MM.1S (cell line): Measurements from ENCODE around the gene TTC39C.

Experiments used
- DNase-seq: peaks from one replicate; pipeline ENCODE4 v3.0.0-alpha.2; 2015
- H2AFZ ChIP-seq: fragments of 300-600 bp; sonication (generic); 2 replicates; pipeline ENCODE4 v1.6.0; 2016; ENCODE audit warnings: antibody characterized with exemption, low read length
- H3F3A ChIP-seq: fragments of 300-600 bp; sonication (generic); 2 replicates; pipeline ENCODE4 v1.6.1; 2016; ENCODE audit warnings: mild to moderate bottlenecking, antibody characterized with exemption, low read length, moderate library complexity, mixed read lengths; ENCODE audit not compliant: insufficient read depth
- H3K27ac ChIP-seq: fragments of 300-600 bp; sonication (generic); 2 replicates; pipeline ENCODE4 v1.5.1; 2016; ENCODE audit warnings: mild to moderate bottlenecking, low read length
- H3K27me3 ChIP-seq: fragments of 300-600 bp; sonication (generic); replicated peaks from 2 replicates; pipeline ENCODE4 v1.6.0; 2016; ENCODE audit warnings: low read length; ENCODE audit not compliant: insufficient read depth
- H3K36me3 ChIP-seq: fragments of 300-600 bp; sonication (generic); replicated peaks from 2 replicates; pipeline ENCODE4 v1.6.1; 2016; ENCODE audit warnings: mild to moderate bottlenecking, low read length, mixed read lengths; ENCODE audit not compliant: insufficient read depth
- H3K4me1 ChIP-seq: fragments of 300-600 bp; sonication (generic); 2 replicates; pipeline ENCODE4 v1.6.1; 2016; ENCODE audit warnings: low read length, mixed read lengths
- H3K4me2 ChIP-seq: fragments of 300-600 bp; sonication (generic); 2 replicates; pipeline ENCODE4 v1.6.0; 2016; ENCODE audit warnings: low read depth, low read length
- H3K4me3 ChIP-seq: fragments of 300-600 bp; sonication (generic); 2 replicates; pipeline ENCODE4 v1.5.1; 2016; ENCODE audit warnings: low read length, mixed read lengths
- H3K79me2 ChIP-seq: fragments of 300-600 bp; sonication (generic); 2 replicates; pipeline ENCODE4 v1.6.1; 2016; ENCODE audit warnings: mixed run types, low read length, mixed read lengths
- H3K9ac ChIP-seq: fragments of 300-600 bp; sonication (generic); 2 replicates; pipeline ENCODE4 v1.6.1; 2016; ENCODE audit warnings: low read length, mixed read lengths
- H3K9me2 ChIP-seq: fragments of 300-600 bp; sonication (generic); replicated peaks from 2 replicates; pipeline ENCODE4 v1.6.1; 2016; ENCODE audit warnings: mild to moderate bottlenecking, low read length, mixed read lengths; ENCODE audit not compliant: insufficient read depth
- H3K9me3 ChIP-seq: fragments of 300-600 bp; sonication (generic); replicated peaks from 2 replicates; pipeline ENCODE4 v1.6.1; 2016; ENCODE audit warnings: mild to moderate bottlenecking, low read length, mixed read lengths; ENCODE audit not compliant: insufficient read depth
- H4K20me1 ChIP-seq: fragments of 300-600 bp; sonication (generic); 2 replicates; pipeline ENCODE4 v1.6.1; 2016; ENCODE audit warnings: mild to moderate bottlenecking, low read length, moderate library complexity, mixed read lengths; ENCODE audit not compliant: insufficient read depth
- EZH2 ChIP-seq: fragments of 300-600 bp; sonication (generic); optimal IDR thresholded peaks from 2 replicates; pipeline ENCODE3; 2017; ENCODE audit warnings: low read depth, mild to moderate bottlenecking, antibody characterized with exemption, low read length, mixed read lengths
- EZH2phosphoT487 ChIP-seq: fragments of 300-600 bp; sonication (generic); IDR thresholded peaks from 2 replicates; pipeline ENCODE4 v1.6.1; 2018; ENCODE audit warnings: antibody characterized with exemption, low read length
- TF ChIP-seq, protein P1 (sequence below): fragments of 300-600 bp; sonication (generic); IDR thresholded peaks from 2 replicates; pipeline ENCODE4 v1.5.1; 2016; ENCODE audit warnings: antibody characterized with exemption, low read length, mixed read lengths

Gene TTC39C

DNA sequence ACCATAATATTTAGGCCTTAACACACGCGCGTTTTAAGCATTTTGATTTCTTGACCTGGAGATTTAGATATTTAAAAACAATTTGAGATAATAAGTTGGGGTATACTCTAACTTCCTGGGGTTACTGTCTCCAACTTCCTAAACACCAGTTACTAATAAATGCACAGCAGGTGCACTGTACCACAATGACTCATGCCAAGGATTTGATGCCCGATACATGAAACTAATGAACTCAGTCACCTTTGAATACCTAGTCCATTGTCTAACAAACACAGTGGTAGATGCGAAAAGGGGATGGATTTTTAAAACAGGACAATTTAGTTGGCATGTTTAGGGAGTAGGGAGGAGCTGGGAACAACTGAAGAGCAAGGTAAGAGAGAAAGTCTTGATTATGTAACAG is 145.5 kb downstream of the TTC39C start:
- no peaks in the 10 kb centered on the region for H3K4me1 ChIP-seq
- H3K9me2 ChIP-seq = no peaks in the 10 kb centered on the region
- TF ChIP-seq, protein P1, sequence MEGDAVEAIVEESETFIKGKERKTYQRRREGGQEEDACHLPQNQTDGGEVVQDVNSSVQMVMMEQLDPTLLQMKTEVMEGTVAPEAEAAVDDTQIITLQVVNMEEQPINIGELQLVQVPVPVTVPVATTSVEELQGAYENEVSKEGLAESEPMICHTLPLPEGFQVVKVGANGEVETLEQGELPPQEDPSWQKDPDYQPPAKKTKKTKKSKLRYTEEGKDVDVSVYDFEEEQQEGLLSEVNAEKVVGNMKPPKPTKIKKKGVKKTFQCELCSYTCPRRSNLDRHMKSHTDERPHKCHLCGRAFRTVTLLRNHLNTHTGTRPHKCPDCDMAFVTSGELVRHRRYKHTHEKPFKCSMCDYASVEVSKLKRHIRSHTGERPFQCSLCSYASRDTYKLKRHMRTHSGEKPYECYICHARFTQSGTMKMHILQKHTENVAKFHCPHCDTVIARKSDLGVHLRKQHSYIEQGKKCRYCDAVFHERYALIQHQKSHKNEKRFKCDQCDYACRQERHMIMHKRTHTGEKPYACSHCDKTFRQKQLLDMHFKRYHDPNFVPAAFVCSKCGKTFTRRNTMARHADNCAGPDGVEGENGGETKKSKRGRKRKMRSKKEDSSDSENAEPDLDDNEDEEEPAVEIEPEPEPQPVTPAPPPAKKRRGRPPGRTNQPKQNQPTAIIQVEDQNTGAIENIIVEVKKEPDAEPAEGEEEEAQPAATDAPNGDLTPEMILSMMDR = no peak
- TF ChIP-seq EZH2 (no peak), EZH2phosphoT487 (no peak)
- no peaks in the 10 kb centered on the region for H3K79me2 ChIP-seq
- no peak overlapping the region for H3K27ac ChIP-seq
- no peaks in the 10 kb centered on the region for H3K36me3 ChIP-seq
- H3K9ac ChIP-seq = no peak overlapping the region
- H3K9me3 ChIP-seq = no peaks in the 10 kb centered on the region
- H4K20me1 ChIP-seq = no peaks in the 10 kb centered on the region
- H3F3A ChIP-seq = no peaks in the 10 kb centered on the region
- H3K4me2 ChIP-seq = no peak overlapping the region
- H3K4me3 ChIP-seq = no peak overlapping the region
- H2AFZ ChIP-seq = no peak overlapping the region
- no peaks in the 10 kb centered on the region for H3K27me3 ChIP-seq
- no peak for DNase-seq

DNA sequence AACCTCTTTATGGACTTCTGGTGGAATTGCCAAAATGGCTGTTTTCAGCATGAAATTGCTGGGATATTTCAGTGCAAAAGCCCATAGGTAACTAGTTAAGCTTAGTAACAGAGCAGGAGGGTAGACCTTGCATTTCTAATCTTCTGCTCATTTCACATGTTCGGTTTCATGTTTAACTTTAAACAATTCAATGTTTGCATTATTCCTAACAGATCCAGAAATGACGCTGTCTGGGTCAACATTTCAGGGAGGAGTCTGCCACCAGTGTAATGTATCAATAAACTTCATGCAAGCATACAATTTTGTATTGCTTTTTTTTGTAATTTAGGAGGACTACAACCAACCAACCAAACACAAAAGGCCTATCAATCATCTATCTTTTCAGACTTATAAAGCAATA is 146.8 kb downstream of the TTC39C start:
- DNase-seq = no peak
- Histone ChIP-seq H3K4me2 (no peak overlapping the region), H3K9me2 (no peaks in the 10 kb centered on the region), H3K27ac (no peak overlapping the region), H3K4me1 (no peaks in the 10 kb centered on the region), H3F3A (no peaks in the 10 kb centered on the region), H3K79me2 (no peaks in the 10 kb centered on the region), H3K27me3 (no peaks in the 10 kb centered on the region), H2AFZ (no peak overlapping the region), H3K36me3 (no peaks in the 10 kb centered on the region), H4K20me1 (no peaks in the 10 kb centered on the region), H3K4me3 (no peak overlapping the region), H3K9me3 (no peaks in the 10 kb centered on the region), H3K9ac (no peak overlapping the region)
- no peak for TF ChIP-seq EZH2phosphoT487
- TF ChIP-seq, protein P1 = no peak
- TF ChIP-seq EZH2 = no peak

DNA sequence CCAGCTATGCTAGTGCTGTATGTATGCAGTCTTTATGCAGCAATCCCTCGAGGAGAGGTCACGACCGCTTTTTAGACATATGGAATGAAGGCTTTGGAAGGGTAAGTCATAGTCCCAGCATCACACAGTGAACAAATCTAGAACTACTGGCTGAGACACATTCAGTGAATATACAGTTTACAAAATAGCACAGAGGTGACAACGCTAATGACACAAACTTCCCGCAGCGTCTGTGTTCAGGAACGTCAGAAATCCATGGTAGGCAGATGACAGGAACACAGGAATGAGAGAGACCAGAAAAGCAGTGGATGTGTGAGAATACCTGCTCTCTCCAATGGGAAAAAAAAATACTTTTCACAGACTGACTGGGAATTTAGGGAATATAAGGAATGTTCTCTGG is 153.9 kb downstream of the TTC39C start:
- Histone ChIP-seq H3K27me3 (no peaks in the 10 kb centered on the region), H3K4me2 (no peak overlapping the region), H3K9me3 (no peaks in the 10 kb centered on the region), H4K20me1 (no peaks in the 10 kb centered on the region), H3F3A (no peaks in the 10 kb centered on the region), H3K79me2 (no peaks in the 10 kb centered on the region), H3K4me3 (no peak overlapping the region), H2AFZ (no peak overlapping the region), H3K27ac (no peak overlapping the region), H3K9me2 (no peaks in the 10 kb centered on the region), H3K4me1 (no peaks in the 10 kb centered on the region), H3K36me3 (no peaks in the 10 kb centered on the region), H3K9ac (no peak overlapping the region)
- DNase-seq = no peak
- TF ChIP-seq EZH2 (no peak), EZH2phosphoT487 (no peak)
- TF ChIP-seq, protein P1 = no peak
